ENCODE data around the gene FRMPD1. TPM values are rescaled to one million over a fixed set of nuclear protein-coding genes. Genes with fewer than 3 reads are reported as not detected.

Gene FRMPD1
- total RNA-seq, 4 donors from 2014 or later = 0.04 to 0.18 TPM; not detected in 2

GRCh38 chr9:37632479-37632878 is 18.3 kb upstream of the FRMPD1 start:
- Histone ChIP-seq H3K9me3 (no peaks in the 10 kb centered on the region), H3K4me1 (no peaks in the 10 kb centered on the region), H3K27me3 (peaks cover 0 to 17% (median 0%) of the 10 kb centered on the region in 4 donors), H3K27ac (no peak overlapping the region), H3K4me3 (no peak overlapping the region), H3K36me3 (no peaks in the 10 kb centered on the region)
- DNase-seq = no peak
- intact Hi-C loops (cut with DNase I) = no loop called here
- WGBS, 2 donors = 71 to 81% methylated on average over 4 of the region's 4 CpGs
- no peak for TF ChIP-seq POLR2A (IDR thresholded peaks at IDR 0.05)
- TF ChIP-seq CTCF (IDR thresholded peaks at IDR 0.05) = no peak

DNA sequence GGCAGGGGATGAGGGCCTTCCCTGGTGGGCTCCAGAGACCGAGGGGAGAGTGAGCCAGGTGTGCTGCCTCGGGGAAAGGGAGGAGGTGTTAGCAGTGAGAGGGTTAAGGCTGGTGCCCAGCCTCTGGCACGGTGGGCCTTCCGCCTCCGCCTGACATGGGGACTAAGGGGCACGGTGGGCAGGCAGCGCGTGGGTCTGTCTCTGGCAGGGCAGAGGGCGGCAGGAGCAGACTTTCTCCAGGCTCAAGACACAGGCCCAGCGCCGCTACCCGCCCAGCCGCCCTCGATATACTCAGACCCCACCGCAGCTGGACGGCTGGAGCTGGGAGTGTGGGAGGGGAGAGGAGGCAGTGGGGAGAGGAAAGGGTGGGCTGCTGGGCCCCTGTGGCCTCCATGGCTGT is 14.9 kb upstream of the FRMPD1 start:
- H3K4me3 ChIP-seq = no peak overlapping the region
- no peak for DNase-seq
- intact Hi-C loops (cut with DNase I) = no loop called here
- H3K4me1 ChIP-seq = no peaks in the 10 kb centered on the region
- peaks cover 0 to 17% (median 0%) of the 10 kb centered on the region in 4 donors for H3K27me3 ChIP-seq
- no peaks in the 10 kb centered on the region for H3K9me3 ChIP-seq
- TF ChIP-seq CTCF (IDR thresholded peaks at IDR 0.05) (no peak), POLR2A (IDR thresholded peaks at IDR 0.05) (no peak)
- H3K27ac ChIP-seq = no peak overlapping the region
- 70 to 74% methylated on average over 6 to 8 of the region's 16 CpGs for WGBS, 2 donors
- H3K36me3 ChIP-seq = no peaks in the 10 kb centered on the region

DNA sequence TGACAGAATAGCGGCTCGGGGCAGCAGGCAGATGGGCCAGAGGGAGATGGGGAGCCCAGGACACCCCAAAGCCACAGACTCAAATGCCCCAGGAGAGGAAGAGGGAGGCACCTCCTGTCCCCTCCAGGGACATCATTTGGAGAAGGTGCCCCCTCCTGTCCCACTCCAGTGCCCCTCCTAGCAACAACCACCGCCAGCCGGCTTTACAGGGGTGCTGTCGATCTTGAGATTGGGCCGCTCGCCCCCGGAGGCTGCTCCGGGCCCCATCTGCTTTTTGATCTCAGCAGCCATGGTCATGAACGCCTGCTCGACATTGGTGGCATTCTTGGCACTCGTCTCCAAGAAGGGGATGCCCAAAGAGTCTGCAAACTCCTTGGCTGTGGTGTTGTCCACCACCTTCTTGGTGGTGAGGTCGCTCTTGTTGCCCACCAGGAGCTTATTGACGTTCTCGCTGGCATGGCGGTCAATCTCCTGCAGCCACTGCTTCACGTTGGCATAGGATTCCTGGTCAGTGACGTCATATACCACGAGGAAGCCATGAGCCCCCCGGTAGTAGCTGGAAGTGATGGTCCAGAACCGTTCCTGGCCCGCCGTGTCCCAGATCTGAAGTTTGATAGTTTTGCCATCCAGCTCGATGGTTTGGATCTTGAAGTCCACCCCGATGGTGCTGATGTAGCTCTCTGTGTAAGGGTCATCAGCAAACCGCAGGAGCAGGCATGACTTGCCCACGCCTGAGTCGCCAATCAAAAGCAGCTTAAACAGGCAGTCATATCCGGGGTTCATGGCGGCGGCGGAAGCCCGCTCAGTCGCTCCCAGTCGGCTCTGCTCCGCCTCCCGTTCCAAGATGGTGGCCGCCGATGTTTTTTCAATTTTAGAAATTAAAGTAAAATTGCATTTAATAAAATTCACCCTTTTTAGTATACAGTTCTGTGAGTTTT is 14.0 kb upstream of the FRMPD1 start:
- DNase-seq = no peak
- 90 to 95% methylated on average over 23 to 33 of the region's 39 CpGs for WGBS, 2 donors
- Histone ChIP-seq H3K27ac (no peak overlapping the region), H3K4me3 (no peak overlapping the region), H3K36me3 (no peaks in the 10 kb centered on the region), H3K9me3 (no peaks in the 10 kb centered on the region), H3K27me3 (peaks cover 0 to 19% (median 0%) of the 10 kb centered on the region in 4 donors), H3K4me1 (no peaks in the 10 kb centered on the region)
- TF ChIP-seq POLR2A (IDR thresholded peaks at IDR 0.05) (no peak), CTCF (IDR thresholded peaks at IDR 0.05) (no peak)
- intact Hi-C loops (cut with DNase I) = no loop called here

DNA sequence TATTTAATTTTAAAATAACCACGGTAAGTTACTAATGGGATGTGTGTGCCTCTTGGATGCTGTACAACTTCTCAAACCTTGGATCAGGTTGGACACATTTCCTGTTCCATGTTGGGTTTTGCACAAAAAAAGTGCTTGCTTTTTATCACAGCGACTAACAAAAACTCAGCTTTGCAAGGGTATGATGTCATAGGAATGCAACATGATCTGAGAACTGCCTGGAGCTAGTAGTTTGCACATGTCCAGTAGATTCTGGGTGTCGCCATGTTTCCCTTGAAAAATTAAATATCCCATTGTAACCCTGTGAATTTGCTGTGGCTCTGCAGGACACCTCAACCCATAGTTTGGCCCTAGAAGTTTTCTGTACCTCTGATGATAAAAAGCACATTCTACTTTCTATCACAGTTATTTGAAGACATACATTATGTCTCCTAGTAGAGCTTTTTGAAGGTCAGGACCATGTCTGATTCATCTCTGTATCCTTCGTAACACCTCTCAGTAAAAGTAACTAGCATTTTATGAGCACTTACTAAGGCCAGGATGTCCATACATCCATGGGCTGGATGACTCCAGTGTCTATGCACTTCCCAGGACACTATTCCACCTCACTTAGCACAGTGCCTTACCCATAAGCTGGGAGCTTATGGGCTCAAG is 11.5 kb upstream of the FRMPD1 start:
- Histone ChIP-seq H3K27me3 (peaks cover 0 to 39% (median 0%) of the 10 kb centered on the region in 4 donors), H3K27ac (no peak overlapping the region), H3K9me3 (no peaks in the 10 kb centered on the region), H3K4me1 (no peaks in the 10 kb centered on the region), H3K4me3 (no peak overlapping the region), H3K36me3 (no peaks in the 10 kb centered on the region)
- no peak for TF ChIP-seq CTCF (IDR thresholded peaks at IDR 0.05)
- TF ChIP-seq POLR2A (IDR thresholded peaks at IDR 0.05) = no peak
- WGBS, 2 donors = 63 to 77% methylated on average over 4 of the region's 4 CpGs
- intact Hi-C loops (cut with DNase I) = no loop called here
- no peak for DNase-seq

DNA sequence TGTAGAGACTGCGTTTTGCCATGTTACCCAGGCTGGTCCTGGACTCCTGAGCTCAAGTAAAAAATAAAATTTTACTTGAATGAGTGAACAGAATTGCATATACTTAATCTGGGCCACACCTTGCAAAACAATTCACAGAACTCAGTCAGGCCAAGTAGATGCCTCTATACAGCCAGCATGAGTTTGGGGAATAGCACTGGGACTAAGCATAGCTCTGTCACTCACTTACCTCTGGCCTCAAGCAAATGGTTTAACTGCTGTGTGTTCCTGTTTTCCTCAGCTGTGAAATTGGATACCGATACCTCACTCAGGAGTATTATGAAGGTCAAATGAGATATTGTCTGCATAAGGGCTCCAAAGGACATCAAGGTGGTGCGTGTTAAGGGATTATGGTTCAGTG is 10.9 kb upstream of the FRMPD1 start:
- DNase-seq = no peak
- H3K36me3 ChIP-seq = no peaks in the 10 kb centered on the region
- peaks cover 0 to 45% (median 0%) of the 10 kb centered on the region in 4 donors for H3K27me3 ChIP-seq
- H3K4me1 ChIP-seq = no peaks in the 10 kb centered on the region
- 76 to 82% methylated on average over 3 of the region's 3 CpGs for WGBS, 2 donors
- no peak overlapping the region for H3K27ac ChIP-seq
- no peaks in the 10 kb centered on the region for H3K9me3 ChIP-seq
- intact Hi-C loops (cut with DNase I) = no loop called here
- H3K4me3 ChIP-seq = no peak overlapping the region
- no peak for TF ChIP-seq POLR2A (IDR thresholded peaks at IDR 0.05)
- no peak for TF ChIP-seq CTCF (IDR thresholded peaks at IDR 0.05)
